ENCODE data around the gene TPCN1. TPM values are rescaled to one million over a fixed set of nuclear protein-coding genes. Genes with fewer than 3 reads are reported as not detected.

The TPCN1 gene
- total and polyA plus RNA-seq, 2 of the 13 experiments (the other 11 are each of a cell fraction or from before 2014, with no cell fraction given): 8.0 to 26.8 TPM

- TF ChIP-seq ZBTB1 (CRISPR knock-in tag; IDR thresholded peaks at IDR 0.05; ENCODE audit: borderline replicate concordance) (no peak), TFDP2 (CRISPR knock-in tag; IDR thresholded peaks at IDR 0.05) (no peak), KAT2B (IDR thresholded peaks at IDR 0.05; ENCODE audit: borderline replicate concordance, low read depth, low read length) (no peak), ZNF562 (CRISPR knock-in tag; IDR thresholded peaks at IDR 0.05; ENCODE audit: borderline replicate concordance) (no peak), HNF1B (CRISPR knock-in tag; IDR thresholded peaks at IDR 0.05) (no peak)
Measured at GRCh38 chr12:113332688-113333417, 111.6 kb downstream of the TPCN1 start (continued).

GRCh38 chr12:113333418-113333750 is 112.1 kb downstream of the TPCN1 start:
- H3K4me1 ChIP-seq (ENCODE audit: insufficient read depth, low read length): peaks cover 22% of the 10 kb centered on the region
- no peak overlapping the region for H2AFZ ChIP-seq (ENCODE audit: low read length)
- no peaks in the 10 kb centered on the region for H3K36me3 ChIP-seq (replicated peaks in 1 of 2; ENCODE audit: control insufficient read depth in 1 of 2, insufficient read depth in 2 of 2, low read length in 2 of 2)
- H3K9ac ChIP-seq (ENCODE audit: insufficient read depth, low read depth, low read length): no peak overlapping the region
- H3K79me2 ChIP-seq (ENCODE audit: insufficient read depth, low read length): no peaks in the 10 kb centered on the region
- ATAC-seq (no peak), DNase-seq (ENCODE audit: low spot score) (no peak), FAIRE-seq (no peak)
- no peak overlapping the region for H3K4me3 ChIP-seq (replicated peaks in 1 of 3; ENCODE audit: insufficient read depth in 1 of 3, low read depth in 2 of 3, low read length in 3 of 3)
- 93% methylated on average over 5 of the region's 5 CpGs for WGBS (ENCODE audit: low lambda C conversion rate)
- BruUV-seq (replicated peaks): no TSS peak
- in situ Hi-C loops (cut with HindIII; ENCODE audit: extremely low pct_ligation_motif_present, low pct_unique_long_range_greater_than_20kb): no loop called here
- no peak overlapping the region for H3K27ac ChIP-seq (ENCODE audit: extremely low read length, insufficient read depth, low read length)
- ChIA-PET POLR2A (no interaction called here), CTCF (ENCODE audit: low intra/inter-chr PET ratio, low total read pairs) (no interaction called here)
- H3K9me3 ChIP-seq (ENCODE audit: low read length): no peaks in the 10 kb centered on the region
- 0 out of 5 replicates have a peak, but pooled peaks cover 0 to 1% of the 10 kb centered on the region in 2 experiments for H3K27me3 ChIP-seq (ENCODE audit: control insufficient read depth in 1 of 2, insufficient read depth in 2 of 2, low read length in 2 of 2)
- intact Hi-C loops (cut with micrococcal nuclease; ENCODE audit: unreplicated experiment): no loop called here
- no peak for TF ChIP-seq AKAP8 (CRISPR knock-in tag; IDR thresholded peaks at IDR 0.05)
- TF ChIP-seq ZNF629 (CRISPR knock-in tag; conservative IDR thresholded peaks at IDR 0.05): peak; percentile 62; the same call in 1 of the 2 replicates
- no peak for TF ChIP-seq AHDC1 (CRISPR knock-in tag; IDR thresholded peaks at IDR 0.05; ENCODE audit: borderline replicate concordance)
- no peak for TF ChIP-seq SP5 (CRISPR knock-in tag; IDR thresholded peaks at IDR 0.05; ENCODE audit: borderline replicate concordance, low read depth)
- no peak for TF ChIP-seq ZBTB49 (CRISPR knock-in tag; IDR thresholded peaks at IDR 0.05; ENCODE audit: borderline replicate concordance)
- no peak for TF ChIP-seq MXD3 (CRISPR knock-in tag; IDR thresholded peaks at IDR 0.05)
- H4K20me1 ChIP-seq (ENCODE audit: insufficient read depth, low read length): no peaks in the 10 kb centered on the region
- H3K4me2 ChIP-seq (ENCODE audit: low read depth, low read length): no peak overlapping the region
